Endothelial cell (in vitro differentiated cells): Measurements from ENCODE around the gene MTURN. TPM values are rescaled to one million over a fixed set of nuclear protein-coding genes. Genes with fewer than 3 reads are reported as not detected.
"Not testable (repeated sequence)": the region's sequence is repeated elsewhere in the genome, so short reads cannot be mapped to it uniquely, and the experiment has no call there.

Experiments
- DNase-seq: peaks from one replicate; pipeline ENCODE4 v3.0.0; 2021; ENCODE audit warnings: low spot score
- H3K27ac Mint-ChIP-seq: one replicate; pipeline ENCODE4 v1.8.0; 2021; ENCODE audit warnings: mixed read lengths, inconsistent platforms; ENCODE audit not compliant: unreplicated experiment
- H3K27me3 Mint-ChIP-seq: one replicate; pipeline ENCODE4 v1.8.0; 2021; ENCODE audit warnings: mild to moderate bottlenecking, moderate library complexity, mixed read lengths, inconsistent platforms; ENCODE audit not compliant: unreplicated experiment
- H3K36me3 Mint-ChIP-seq: one replicate; pipeline ENCODE4 v1.8.0; 2021; ENCODE audit warnings: mild to moderate bottlenecking, low read depth, mixed read lengths, inconsistent platforms; ENCODE audit not compliant: unreplicated experiment
- H3K4me1 Mint-ChIP-seq: one replicate; pipeline ENCODE4 v1.8.0; 2021; ENCODE audit warnings: mild to moderate bottlenecking, mixed read lengths, inconsistent platforms; ENCODE audit not compliant: unreplicated experiment
- H3K4me3 Mint-ChIP-seq: one replicate; pipeline ENCODE4 v1.8.0; 2021; ENCODE audit warnings: mild to moderate bottlenecking, mixed read lengths, inconsistent platforms; ENCODE audit not compliant: unreplicated experiment
- H3K9me3 Mint-ChIP-seq: one replicate; pipeline ENCODE4 v1.8.0; 2021; ENCODE audit warnings: mixed read lengths, inconsistent platforms; ENCODE audit not compliant: unreplicated experiment
- CTCF ChIP-seq: fragments of 200-600 bp; sonication (generic); IDR thresholded peaks from one replicate; pipeline ENCODE4 v1.5.0; 2021; ENCODE audit warnings: antibody characterized with exemption; ENCODE audit not compliant: unreplicated experiment
- total RNA-seq: library from RNA; stranded (reverse); fragmentation: NEBNext Ultra II Directional; extraction: Animal tissue kit (Norgen Biotek cat#: 25700); gene quantifications from one replicate; pipeline ENCODE4 v1.2.1, GENCODE V29; 2021; ENCODE audit not compliant: unreplicated experiment

The MTURN gene
- total RNA-seq, 1 donor from 2014 or later, result 18.0 TPM

GRCh38 chr7:30091491-30091912, 43.3 kb upstream of the MTURN start:
- no peak overlapping the region for H3K4me3 Mint-ChIP-seq
- no peak overlapping the region for H3K27ac Mint-ChIP-seq
- H3K9me3 Mint-ChIP-seq, result peaks cover under 1% of the 10 kb centered on the region
- TF ChIP-seq CTCF, result no peak
- H3K36me3 Mint-ChIP-seq, result peaks cover 17% of the 10 kb centered on the region
- H3K4me1 Mint-ChIP-seq, result peaks cover 12% of the 10 kb centered on the region
- no peaks in the 10 kb centered on the region for H3K27me3 Mint-ChIP-seq
- no peak for DNase-seq

- Mint-ChIP-seq H3K9me3 (peaks cover 5% of the 10 kb centered on the region), H3K27me3 (no peaks in the 10 kb centered on the region), H3K27ac (no peak overlapping the region), H3K4me1 (peaks cover 12% of the 10 kb centered on the region), H3K4me3 (no peak overlapping the region), H3K36me3 (peaks cover 20% of the 10 kb centered on the region)
- no peak for TF ChIP-seq CTCF
- DNase-seq, result no peak
Observed at GRCh38 chr7:30091987-30092386, 42.8 kb upstream of the MTURN start.

GRCh38 chr7:30093420-30093952, 41.3 kb upstream of the MTURN start:
- H3K36me3 Mint-ChIP-seq, result peaks cover 32% of the 10 kb centered on the region
- H3K27ac Mint-ChIP-seq, result no peak overlapping the region
- peaks cover 12% of the 10 kb centered on the region for H3K4me1 Mint-ChIP-seq
- TF ChIP-seq CTCF, result no peak
- H3K27me3 Mint-ChIP-seq, result no peaks in the 10 kb centered on the region
- DNase-seq, result no peak
- no peak overlapping the region for H3K4me3 Mint-ChIP-seq
- H3K9me3 Mint-ChIP-seq, result peaks cover 11% of the 10 kb centered on the region

GRCh38 chr7:30098599-30098998, 36.2 kb upstream of the MTURN start:
- not testable (repeated sequence) for H3K27me3 Mint-ChIP-seq, DNase-seq, H3K4me3 Mint-ChIP-seq, H3K4me1 Mint-ChIP-seq, H3K27ac Mint-ChIP-seq
- Mint-ChIP-seq H3K36me3 (peaks cover 45% of the 10 kb centered on the region), H3K9me3 (peaks cover 26% of the 10 kb centered on the region)

- no peaks in the 10 kb centered on the region for H3K4me1 Mint-ChIP-seq
- no peak for DNase-seq
- H3K9me3 Mint-ChIP-seq, result peaks cover 18% of the 10 kb centered on the region
- H3K27me3 Mint-ChIP-seq, result no peaks in the 10 kb centered on the region
- TF ChIP-seq CTCF, result no peak
- peaks cover 25% of the 10 kb centered on the region for H3K36me3 Mint-ChIP-seq
- no peak overlapping the region for H3K27ac Mint-ChIP-seq
- H3K4me3 Mint-ChIP-seq, result no peak overlapping the region
Observed at GRCh38 chr7:30102281-30102680, 32.5 kb upstream of the MTURN start.

GRCh38 chr7:30104157-30104556, 30.6 kb upstream of the MTURN start:
- peaks cover 10% of the 10 kb centered on the region for H3K36me3 Mint-ChIP-seq
- no peaks in the 10 kb centered on the region for H3K4me1 Mint-ChIP-seq
- TF ChIP-seq CTCF, result no peak
- H3K27ac Mint-ChIP-seq, result no peak overlapping the region
- DNase-seq, result no peak
- no peak overlapping the region for H3K4me3 Mint-ChIP-seq
- H3K27me3 Mint-ChIP-seq, result no peaks in the 10 kb centered on the region
- H3K9me3 Mint-ChIP-seq, result peaks cover 10% of the 10 kb centered on the region
